Thymus (tissue), 14 donors: ENCODE data around the gene NTHL1. TPM values are rescaled to one million over a fixed set of nuclear protein-coding genes. Genes with fewer than 3 reads are reported as not detected.

Experiments used
- DNase-seq, 9 donors: peaks; one replicate each; pipeline ENCODE4 v3.0.0-alpha.2; 2013; ENCODE audit warnings: low spot score in 9 of 9, low read depth in 6 of 9, missing footprints in 1 of 9
- H3K27ac ChIP-seq, 2 donors: one replicate each; pipeline ENCODE4 v1.5.1; 2013; ENCODE audit warnings: control low read depth in 1 of 2, low read depth in 1 of 2, low read length in 1 of 2, mild to moderate bottlenecking in 1 of 2, moderate library complexity in 1 of 2
- H3K27me3 ChIP-seq, 2 donors: one replicate each; pipeline ENCODE4 v1.5.1; 2013; ENCODE audit warnings: low read length in 1 of 2; ENCODE audit not compliant: control insufficient read depth in 2 of 2, insufficient read depth in 1 of 2
- H3K36me3 ChIP-seq, 2 donors: one replicate each; pipeline ENCODE4 v1.5.1; 2013; ENCODE audit warnings: low read length in 1 of 2, mild to moderate bottlenecking in 1 of 2, moderate library complexity in 1 of 2; ENCODE audit not compliant: control insufficient read depth in 2 of 2, insufficient read depth in 2 of 2
- H3K4me1 ChIP-seq, 2 donors: one replicate each; pipeline ENCODE4 v1.5.1; 2013; ENCODE audit warnings: low read length in 2 of 2; ENCODE audit not compliant: control insufficient read depth in 2 of 2, insufficient read depth in 2 of 2
- H3K4me3 ChIP-seq, 2 donors: one replicate each; pipeline ENCODE4 v1.5.1; 2013; ENCODE audit warnings: low read length in 2 of 2, control low read depth in 1 of 2, mild to moderate bottlenecking in 1 of 2
- H3K9me3 ChIP-seq, 2 donors: one replicate each; pipeline ENCODE4 v1.5.1; 2013; ENCODE audit warnings: low read length in 1 of 2, mild to moderate bottlenecking in 1 of 2; ENCODE audit not compliant: control insufficient read depth in 2 of 2, insufficient read depth in 1 of 2
- WGBS: extraction: QIAGEN DNeasy Blood & Tissue Kit; methylation state at CpG from one replicate; pipeline ENCODE4 v1.1.7; 2013; 5-methylcytosine and 5-hydroxymethylcytosine counted together
- long read RNA-seq, 10 donors: transcript quantifications; one replicate each; lab custom pipeline, GENCODE V29; 2026
- polyA plus RNA-seq: library from polyadenylated mRNA; stranded (reverse); fragments of 200-250 nt; gene quantifications from one replicate; pipeline ENCODE4 v1.2.3, GENCODE V29; 2013
- total RNA-seq: library from RNA; stranded (reverse); fragments of 120-200 nt; gene quantifications from one replicate; pipeline ENCODE4 v1.2.4, GENCODE V29; 2013
- donor health status: healthy.

NTHL1 gene
- total RNA-seq (32.7 TPM), polyA plus RNA-seq (32.7 TPM)
- long read RNA-seq, donor 1, partial matches to known transcripts = 0 of 1 reads
- long read RNA-seq, donor 1, other reads (novel, unspliced or antisense) = 0 of 1 reads
- long read RNA-seq, donor 2 = 0 reads
- long read RNA-seq, donor 3, transcript NTHL1-201 (6 exons, 1,067 nt) = major isoform, 9 of 15 reads
- long read RNA-seq, donor 3, partial matches to known transcripts = 0 of 15 reads
- long read RNA-seq, donor 3, other reads (novel, unspliced or antisense) = 0 of 15 reads
- long read RNA-seq, donor 4, transcript NTHL1-201 (6 exons, 1,067 nt) = major isoform, 6 of 61 reads
- long read RNA-seq, donor 4, partial matches to known transcripts = 52 of 61 reads
- long read RNA-seq, donor 4, other reads (novel, unspliced or antisense) = 0 of 61 reads
- long read RNA-seq, donor 5, transcript NTHL1-201 (6 exons, 1,067 nt) = major isoform, 13 of 22 reads
- long read RNA-seq, donor 5, partial matches to known transcripts = 0 of 22 reads
- long read RNA-seq, donor 5, other reads (novel, unspliced or antisense) = 0 of 22 reads
- long read RNA-seq, donor 6, transcript NTHL1-201 (6 exons, 1,067 nt) = major isoform, 8 of 12 reads
- long read RNA-seq, donor 6, partial matches to known transcripts = 0 of 12 reads
- long read RNA-seq, donor 6, other reads (novel, unspliced or antisense) = 0 of 12 reads
- long read RNA-seq, donor 7, transcript NTHL1-201 (6 exons, 1,067 nt) = major isoform, 6 of 12 reads
- long read RNA-seq, donor 7, partial matches to known transcripts = 0 of 12 reads
- long read RNA-seq, donor 7, other reads (novel, unspliced or antisense) = 0 of 12 reads
- long read RNA-seq, donor 8, transcript NTHL1-201 (6 exons, 1,067 nt) = major isoform, 6 of 10 reads
- long read RNA-seq, donor 8, partial matches to known transcripts = 0 of 10 reads
- long read RNA-seq, donor 8, other reads (novel, unspliced or antisense) = 0 of 10 reads
- long read RNA-seq, donor 9, partial matches to known transcripts = 0 of 5 reads
- long read RNA-seq, donor 9, other reads (novel, unspliced or antisense) = 0 of 5 reads
- long read RNA-seq, donor 10, transcript NTHL1-201 (6 exons, 1,067 nt) = major isoform, 5 of 7 reads
- long read RNA-seq, donor 10, partial matches to known transcripts = 0 of 7 reads
- long read RNA-seq, donor 10, other reads (novel, unspliced or antisense) = 0 of 7 reads

GRCh38 chr16:2047330-2048115, at the start of gene NTHL1, which contains the start of gene TSC2:
NTHL1 (minus strand) TSS chr16:2047834; CDS start chr16:2047823, 11 bp downstream.
TSC2 (plus strand) TSS chr16:2047985; CDS start chr16:2048616, 631 bp downstream.
- peak; percentile 85 to 96 (median 91) for DNase-seq
- Histone ChIP-seq H3K4me3 (peak within 1 kb of the TSS; percentile 81 to 87), H3K27me3 (no peaks in the 10 kb centered on the region), H3K9me3 (no peaks in the 10 kb centered on the region), H3K4me1 (peaks cover 10 to 29% of the 10 kb centered on the region in 2 donors), H3K36me3 (peaks cover 19 to 24% of the 10 kb centered on the region in 2 donors), H3K27ac (no peak within 1 kb of the TSS)
- under 1% methylated on average over 81 of the region's 81 CpGs for WGBS

- WGBS = 96% methylated on average over 25 of the region's 25 CpGs
- no peak overlapping the region for H3K4me3 ChIP-seq
- peaks cover 42 to 58% of the 10 kb centered on the region in 2 donors for H3K36me3 ChIP-seq
- H3K4me1 ChIP-seq = no peaks in the 10 kb centered on the region
- no peaks in the 10 kb centered on the region for H3K9me3 ChIP-seq
- no peak for DNase-seq
- no peak overlapping the region for H3K27ac ChIP-seq
- H3K27me3 ChIP-seq = no peaks in the 10 kb centered on the region
Observed at GRCh38 chr16:2096853-2097595, 49.4 kb upstream of the NTHL1 start.

- WGBS = 97% methylated on average over 23 of the region's 23 CpGs
- Histone ChIP-seq H3K4me3 (no peak overlapping the region), H3K27ac (no peak overlapping the region), H3K9me3 (no peaks in the 10 kb centered on the region), H3K27me3 (no peaks in the 10 kb centered on the region), H3K36me3 (peaks cover 44 to 65% of the 10 kb centered on the region in 2 donors), H3K4me1 (peaks cover 0 to 5% of the 10 kb centered on the region in 2 donors)
- no peak for DNase-seq
Observed at GRCh38 chr16:2095918-2096582, 48.4 kb upstream of the NTHL1 start.

GRCh38 chr16:2095315-2095853, 47.8 kb upstream of the NTHL1 start:
- Histone ChIP-seq H3K4me3 (no peak overlapping the region), H3K27me3 (no peaks in the 10 kb centered on the region), H3K9me3 (no peaks in the 10 kb centered on the region), H3K36me3 (peaks cover 47 to 70% of the 10 kb centered on the region in 2 donors), H3K27ac (no peak overlapping the region), H3K4me1 (peaks cover 0 to 5% of the 10 kb centered on the region in 2 donors)
- 98% methylated on average over 26 of the region's 26 CpGs for WGBS
- DNase-seq = no peak

GRCh38 chr16:2093793-2094192, 46.2 kb upstream of the NTHL1 start:
- H3K27ac ChIP-seq = no peak overlapping the region
- whole genome bisulfite sequencing = 98% methylated on average over 15 of the region's 15 CpGs
- DNase-seq = no peak
- H3K4me3 ChIP-seq = no peak overlapping the region
- peaks cover 57 to 71% of the 10 kb centered on the region in 2 donors for H3K36me3 ChIP-seq
- no peaks in the 10 kb centered on the region for H3K27me3 ChIP-seq
- no peaks in the 10 kb centered on the region for H3K9me3 ChIP-seq
- H3K4me1 ChIP-seq = peaks cover 0 to 5% of the 10 kb centered on the region in 2 donors

- Histone ChIP-seq H3K9me3 (no peaks in the 10 kb centered on the region), H3K4me3 (no peak overlapping the region), H3K27ac (no peak overlapping the region), H3K27me3 (no peaks in the 10 kb centered on the region), H3K36me3 (peaks cover 66 to 81% of the 10 kb centered on the region in 2 donors), H3K4me1 (peaks cover 0 to 5% of the 10 kb centered on the region in 2 donors)
- WGBS = 98% methylated on average over 13 of the region's 13 CpGs
- no peak for DNase-seq
Observed at GRCh38 chr16:2092866-2093265, 45.2 kb upstream of the NTHL1 start.

- no peak for DNase-seq
- H3K4me1 ChIP-seq = peaks cover 0 to 5% of the 10 kb centered on the region in 2 donors
- no peak overlapping the region for H3K4me3 ChIP-seq
Observed at GRCh38 chr16:2092256-2092620, 44.6 kb upstream of the NTHL1 start.

More at GRCh38 chr16:2092256-2092620, 44.6 kb upstream of the NTHL1 start:
- H3K36me3 ChIP-seq = peaks cover 69 to 82% of the 10 kb centered on the region in 2 donors
- H3K9me3 ChIP-seq = no peaks in the 10 kb centered on the region
- H3K27ac ChIP-seq = no peak overlapping the region
- H3K27me3 ChIP-seq = no peaks in the 10 kb centered on the region
- WGBS = 97% methylated on average over 16 of the region's 16 CpGs
